ENCODE data around the gene RNPEPL1. TPM values are rescaled to one million over a fixed set of nuclear protein-coding genes. Genes with fewer than 3 reads are reported as not detected.

The RNPEPL1 gene
- total RNA-seq, 3 donors from 2014 or later, result 22.4 to 57.9 (median 42.3) TPM

DNA sequence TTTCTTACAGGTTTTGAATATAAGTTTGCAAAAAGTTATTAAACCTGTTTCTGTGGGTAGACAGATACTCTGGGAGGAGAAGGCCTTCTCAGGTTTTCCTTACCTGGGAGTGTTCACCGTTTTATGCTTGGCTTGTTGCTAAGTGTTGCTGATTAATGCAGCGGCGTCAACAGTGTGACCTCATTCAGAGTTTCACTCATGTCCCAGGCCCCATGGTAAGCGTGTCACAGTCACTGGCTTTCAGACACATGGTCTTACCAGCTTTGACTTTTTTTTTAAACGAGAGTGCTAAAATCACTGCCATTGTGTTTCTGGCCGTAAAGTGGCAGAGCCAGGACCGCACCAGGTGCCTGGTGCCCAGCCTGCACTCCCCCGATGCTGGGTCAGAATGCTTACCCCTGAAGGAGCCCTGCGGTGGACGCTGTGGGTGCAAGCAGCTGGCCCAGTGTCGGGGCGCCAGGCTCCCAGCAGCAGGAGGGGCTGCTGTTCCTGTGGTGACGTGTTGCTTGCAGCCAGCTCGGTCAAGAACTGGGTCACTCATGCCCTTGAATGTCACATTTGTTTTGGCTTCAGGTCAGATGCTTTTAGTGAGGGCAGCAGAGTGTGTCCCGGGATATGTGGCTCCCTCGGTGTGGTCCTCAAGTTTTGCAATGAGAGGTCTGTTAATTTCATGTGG lies 21.7 kb downstream of the RNPEPL1 start:
- peaks cover 16 to 17% of the 10 kb centered on the region in 2 donors for H3K4me1 ChIP-seq
- intact Hi-C loops (cut with DNase I; ENCODE audit: low total_unique reads), result no loop called here
- no peak for DNase-seq (ENCODE audit: low spot score in 2 of 2)

DNA sequence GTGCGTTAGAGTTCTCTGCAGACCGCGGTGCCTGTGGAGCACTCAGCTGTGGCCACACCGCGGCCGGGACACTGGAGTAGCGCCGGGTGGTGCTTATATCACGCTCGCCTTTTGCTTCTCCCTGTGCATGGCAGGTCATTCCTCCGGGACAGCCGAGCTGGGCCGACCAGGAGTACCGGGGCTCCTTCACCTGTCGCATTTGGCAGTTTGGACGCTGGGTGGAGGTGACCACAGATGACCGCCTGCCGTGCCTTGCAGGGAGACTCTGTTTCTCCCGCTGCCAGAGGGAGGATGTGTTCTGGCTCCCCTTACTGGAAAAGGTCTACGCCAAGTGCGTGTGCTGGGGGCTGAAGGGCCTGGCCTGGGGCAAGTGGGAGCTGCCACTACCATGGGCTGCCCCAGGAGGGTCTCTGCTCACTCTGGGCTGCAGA lies 22.4 kb downstream of the RNPEPL1 start:
- Histone ChIP-seq H3K4me1 (peaks cover 11 to 12% of the 10 kb centered on the region in 2 donors), H3K27ac (no peak overlapping the region), H3K36me3 (no peaks in the 10 kb centered on the region), H3K27me3 (no peaks in the 10 kb centered on the region), H3K9me3 (no peaks in the 10 kb centered on the region), H3K4me3 (no peak overlapping the region)
- TF ChIP-seq POLR2AphosphoS5 (IDR thresholded peaks at IDR 0.05), result no peak
- no peak for TF ChIP-seq POLR2A (IDR thresholded peaks at IDR 0.05)
- TF ChIP-seq, protein P1, sequence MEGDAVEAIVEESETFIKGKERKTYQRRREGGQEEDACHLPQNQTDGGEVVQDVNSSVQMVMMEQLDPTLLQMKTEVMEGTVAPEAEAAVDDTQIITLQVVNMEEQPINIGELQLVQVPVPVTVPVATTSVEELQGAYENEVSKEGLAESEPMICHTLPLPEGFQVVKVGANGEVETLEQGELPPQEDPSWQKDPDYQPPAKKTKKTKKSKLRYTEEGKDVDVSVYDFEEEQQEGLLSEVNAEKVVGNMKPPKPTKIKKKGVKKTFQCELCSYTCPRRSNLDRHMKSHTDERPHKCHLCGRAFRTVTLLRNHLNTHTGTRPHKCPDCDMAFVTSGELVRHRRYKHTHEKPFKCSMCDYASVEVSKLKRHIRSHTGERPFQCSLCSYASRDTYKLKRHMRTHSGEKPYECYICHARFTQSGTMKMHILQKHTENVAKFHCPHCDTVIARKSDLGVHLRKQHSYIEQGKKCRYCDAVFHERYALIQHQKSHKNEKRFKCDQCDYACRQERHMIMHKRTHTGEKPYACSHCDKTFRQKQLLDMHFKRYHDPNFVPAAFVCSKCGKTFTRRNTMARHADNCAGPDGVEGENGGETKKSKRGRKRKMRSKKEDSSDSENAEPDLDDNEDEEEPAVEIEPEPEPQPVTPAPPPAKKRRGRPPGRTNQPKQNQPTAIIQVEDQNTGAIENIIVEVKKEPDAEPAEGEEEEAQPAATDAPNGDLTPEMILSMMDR (IDR thresholded peaks at IDR 0.05), result no peak
- no peak for DNase-seq (ENCODE audit: low spot score in 2 of 2)
- intact Hi-C loops (cut with DNase I; ENCODE audit: low total_unique reads), result no loop called here

More for the DNA sequence above, 21.7 kb downstream of the RNPEPL1 start:
- H3K9me3 ChIP-seq, result no peaks in the 10 kb centered on the region
- no peak overlapping the region for H3K27ac ChIP-seq
- no peaks in the 10 kb centered on the region for H3K27me3 ChIP-seq
- H3K36me3 ChIP-seq, result no peaks in the 10 kb centered on the region
- TF ChIP-seq, protein P1 (IDR thresholded peaks at IDR 0.05), result no peak
- TF ChIP-seq POLR2A (IDR thresholded peaks at IDR 0.05), result no peak
- TF ChIP-seq POLR2AphosphoS5 (IDR thresholded peaks at IDR 0.05), result no peak
- H3K4me3 ChIP-seq, result no peak overlapping the region

DNA sequence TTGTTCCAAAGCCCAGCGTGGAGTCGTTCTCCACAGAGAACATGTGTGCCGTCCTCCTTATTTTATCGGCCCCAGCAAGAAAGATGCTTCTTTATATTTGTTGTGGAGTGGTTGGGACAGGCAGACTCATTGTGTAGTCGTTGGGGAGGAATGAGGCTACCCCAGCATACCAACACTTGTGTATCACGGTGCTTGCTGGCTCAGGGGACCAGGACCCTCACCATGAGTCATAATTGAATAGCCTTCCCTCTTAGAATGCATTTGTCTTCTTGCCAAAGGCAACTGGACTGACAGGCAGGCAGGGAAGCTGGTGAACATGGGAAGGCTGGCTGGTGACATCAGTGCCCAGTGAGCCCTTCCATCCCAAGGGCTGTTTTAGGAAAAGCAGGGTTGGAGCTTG lies 22.9 kb downstream of the RNPEPL1 start:
- Histone ChIP-seq H3K4me1 (peaks cover 11 to 14% of the 10 kb centered on the region in 2 donors), H3K27ac (no peak overlapping the region), H3K4me3 (no peak overlapping the region), H3K27me3 (no peaks in the 10 kb centered on the region), H3K36me3 (no peaks in the 10 kb centered on the region), H3K9me3 (no peaks in the 10 kb centered on the region)
- TF ChIP-seq, protein P1 (IDR thresholded peaks at IDR 0.05), result no peak
- no peak for TF ChIP-seq POLR2A (IDR thresholded peaks at IDR 0.05)
- TF ChIP-seq POLR2AphosphoS5 (IDR thresholded peaks at IDR 0.05), result no peak
- DNase-seq (ENCODE audit: low spot score in 2 of 2), result no peak
- intact Hi-C loops (cut with DNase I; ENCODE audit: low total_unique reads), result no loop called here

DNA sequence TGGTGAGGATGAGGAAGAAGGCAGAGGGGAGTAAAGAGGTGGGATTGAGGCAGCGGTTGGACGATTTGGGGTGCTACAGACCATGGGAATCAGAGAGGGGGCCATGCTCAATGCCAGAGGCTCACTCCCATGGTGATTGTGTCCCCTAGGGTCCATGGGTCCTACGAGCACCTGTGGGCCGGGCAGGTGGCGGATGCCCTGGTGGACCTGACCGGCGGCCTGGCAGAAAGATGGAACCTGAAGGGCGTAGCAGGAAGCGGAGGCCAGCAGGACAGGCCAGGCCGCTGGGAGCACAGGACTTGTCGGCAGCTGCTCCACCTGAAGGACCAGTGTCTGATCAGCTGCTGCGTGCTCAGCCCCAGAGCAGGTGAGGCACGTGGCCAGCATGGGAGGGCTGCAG lies 23.5 kb downstream of the RNPEPL1 start:
- Histone ChIP-seq H3K4me3 (no peak overlapping the region), H3K36me3 (no peaks in the 10 kb centered on the region), H3K4me1 (peaks cover 11 to 18% of the 10 kb centered on the region in 2 donors), H3K27me3 (no peaks in the 10 kb centered on the region), H3K9me3 (no peaks in the 10 kb centered on the region), H3K27ac (no peak overlapping the region)
- TF ChIP-seq, protein P1 (IDR thresholded peaks at IDR 0.05), result no peak
- TF ChIP-seq POLR2A (IDR thresholded peaks at IDR 0.05), result no peak
- TF ChIP-seq POLR2AphosphoS5 (IDR thresholded peaks at IDR 0.05), result no peak
- DNase-seq (ENCODE audit: low spot score in 2 of 2), result no peak
- intact Hi-C loops (cut with DNase I; ENCODE audit: low total_unique reads), result no loop called here

DNA sequence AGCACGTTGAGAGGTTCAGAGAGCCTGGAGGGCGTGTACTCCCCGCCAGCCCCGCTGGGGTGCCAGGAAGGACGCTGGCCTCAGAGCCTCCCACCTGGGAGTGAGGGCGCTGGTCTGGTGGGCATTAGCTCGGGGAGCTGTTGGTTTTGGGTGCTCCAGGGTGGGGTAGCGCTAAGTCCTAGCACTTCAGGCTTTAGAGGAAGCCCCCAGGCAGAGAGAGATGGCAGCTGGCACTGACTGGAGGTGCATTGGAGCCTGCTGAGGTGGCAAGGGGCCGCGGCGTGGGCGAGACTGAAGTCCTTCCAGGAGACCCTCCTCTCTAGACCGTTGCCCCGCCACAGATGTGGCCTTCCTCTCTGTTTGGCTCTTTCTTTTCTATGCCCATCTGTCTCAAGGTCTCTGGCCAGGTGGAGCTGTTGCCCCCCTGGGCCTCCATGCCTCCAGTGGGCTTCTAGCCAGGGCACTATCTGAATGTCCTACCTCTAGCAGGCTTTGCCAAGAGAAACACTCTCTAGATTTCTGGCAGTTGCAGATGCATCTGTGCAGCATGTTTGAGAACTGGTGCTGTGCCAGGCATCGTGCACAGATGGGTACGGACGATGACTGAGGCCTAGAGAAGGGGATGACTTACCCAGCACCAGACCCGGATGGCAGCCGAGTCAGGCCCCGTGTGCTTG lies 24.9 kb downstream of the RNPEPL1 start:
- no peaks in the 10 kb centered on the region for H3K9me3 ChIP-seq
- no peak for DNase-seq (ENCODE audit: low spot score in 2 of 2)
- TF ChIP-seq, protein P1 (IDR thresholded peaks at IDR 0.05), result no peak
- TF ChIP-seq POLR2AphosphoS5 (IDR thresholded peaks at IDR 0.05), result no peak
- TF ChIP-seq POLR2A (IDR thresholded peaks at IDR 0.05), result no peak
- intact Hi-C loops (cut with DNase I; ENCODE audit: low total_unique reads), result no loop called here
- peaks cover 3 to 9% of the 10 kb centered on the region in 2 donors for H3K4me1 ChIP-seq
- no peaks in the 10 kb centered on the region for H3K27me3 ChIP-seq
- no peak overlapping the region for H3K4me3 ChIP-seq
- H3K36me3 ChIP-seq, result no peaks in the 10 kb centered on the region
- no peak overlapping the region for H3K27ac ChIP-seq

Measured in breast epithelium (tissue), 4 donors.